Inferior parietal cortex (tissue), 1 donor: ENCODE measurements around the gene SST.
"Not testable (repeated sequence)": the region's sequence is repeated elsewhere in the genome, so short reads cannot be mapped to it uniquely, and the experiment has no call there.

ENCODE experiments used
- DNase-seq: peaks from one replicate; pipeline ENCODE4 v3.0.0-alpha.2; 2016; ENCODE audit errors: extremely low spot score

SST gene

DNA sequence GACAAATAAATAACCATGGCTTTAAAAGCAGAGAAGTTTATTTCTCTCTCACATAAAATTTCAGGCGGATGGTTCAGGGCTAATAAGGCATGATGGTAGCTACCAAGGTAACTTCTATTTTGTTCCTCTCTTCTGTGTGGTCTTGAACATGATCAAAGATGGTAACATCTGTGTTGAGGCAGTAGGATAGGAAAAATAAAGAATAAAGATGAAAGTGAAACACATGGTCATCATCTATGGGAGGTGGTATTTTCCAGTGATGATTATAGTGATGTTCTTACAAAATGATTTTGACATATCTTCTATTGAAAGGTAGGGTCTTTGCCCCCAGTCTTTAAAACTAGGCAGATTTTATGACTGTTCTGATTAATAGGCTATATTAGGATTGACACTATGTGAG lies 14.2 kb upstream of the SST start:
- DNase-seq, result no peak

DNA sequence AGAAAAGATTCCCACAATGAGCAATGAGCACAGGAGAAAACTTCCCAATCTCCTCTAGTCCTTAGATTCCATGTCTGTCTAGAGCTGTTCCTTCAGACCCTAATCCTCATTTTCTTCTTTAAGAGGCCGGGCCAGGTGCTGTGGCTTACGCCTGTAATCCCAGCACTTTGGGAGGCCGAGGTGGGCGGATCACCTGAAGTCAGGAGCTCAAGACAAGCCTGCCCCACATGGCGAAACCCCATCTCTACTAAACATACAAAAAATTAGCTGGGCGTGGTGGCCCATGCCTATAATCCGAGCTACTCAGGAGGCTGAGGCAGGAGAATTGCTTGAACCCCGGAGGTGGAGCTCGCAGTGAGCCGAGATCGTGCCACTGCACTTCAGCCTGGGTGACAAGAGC lies 11.6 kb upstream of the SST start:
- DNase-seq, result not testable (repeated sequence)

DNA sequence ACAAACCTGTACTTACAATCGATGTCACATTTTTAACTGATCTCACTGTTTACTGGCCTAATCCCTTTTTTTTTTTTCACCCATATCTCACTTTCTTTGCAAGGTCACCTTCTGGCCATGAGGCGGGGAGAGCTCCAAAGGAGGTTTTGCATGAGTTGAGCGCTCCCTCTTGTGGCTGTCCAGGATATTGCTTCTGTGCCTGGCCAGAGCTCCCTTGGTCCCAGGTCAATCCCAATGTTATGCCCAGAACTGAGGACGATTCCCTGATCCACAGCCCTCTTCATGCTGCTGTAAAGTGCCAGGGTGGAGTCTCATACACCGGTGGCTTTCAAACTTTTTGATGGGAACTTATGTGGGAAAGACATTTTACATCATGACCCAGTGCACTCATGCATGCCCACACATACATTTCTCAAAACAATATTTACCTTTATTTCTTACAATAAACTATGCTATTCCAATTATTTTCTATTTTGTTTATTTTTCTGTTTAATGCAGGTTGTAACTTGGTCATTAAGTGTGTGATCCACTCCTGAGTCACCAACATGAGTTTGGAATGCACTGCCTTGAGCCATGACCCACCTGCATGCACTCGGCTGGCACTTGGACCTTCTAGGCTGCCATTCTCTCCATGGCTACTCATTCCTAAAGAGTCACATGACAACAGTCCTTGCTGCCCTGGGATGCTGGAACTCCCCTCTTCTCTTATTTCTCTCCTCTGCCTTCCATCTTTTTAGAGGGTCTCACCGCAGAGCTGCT lies 9.6 kb upstream of the SST start:
- peak; percentile 88 for DNase-seq

DNA sequence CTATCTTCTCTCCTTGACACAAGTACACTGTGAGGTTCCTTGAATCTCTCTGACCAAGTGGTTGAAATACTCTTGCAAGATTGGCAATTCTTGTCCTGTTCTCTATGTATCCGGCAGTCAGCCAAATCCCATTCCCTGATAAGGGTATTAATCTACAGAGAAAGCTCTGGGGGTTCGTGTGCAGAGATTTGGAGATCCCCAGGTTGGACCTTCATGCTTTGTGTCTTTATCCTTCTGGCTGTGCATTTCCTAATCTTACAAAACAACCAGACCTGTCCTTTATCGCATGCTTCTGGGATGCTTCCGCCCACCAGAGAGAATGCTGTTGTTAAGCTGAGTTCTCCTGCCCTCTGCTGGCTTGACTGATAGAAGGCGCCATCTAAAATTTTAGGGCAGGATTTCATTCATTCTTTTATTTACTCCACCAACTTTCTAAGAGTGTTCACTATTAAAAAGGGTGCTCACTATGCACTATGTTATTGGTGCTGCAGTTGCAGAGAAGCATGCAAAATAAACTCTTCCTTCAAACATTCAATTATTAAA lies 8.6 kb upstream of the SST start:
- peak; percentile 70 for DNase-seq

DNA sequence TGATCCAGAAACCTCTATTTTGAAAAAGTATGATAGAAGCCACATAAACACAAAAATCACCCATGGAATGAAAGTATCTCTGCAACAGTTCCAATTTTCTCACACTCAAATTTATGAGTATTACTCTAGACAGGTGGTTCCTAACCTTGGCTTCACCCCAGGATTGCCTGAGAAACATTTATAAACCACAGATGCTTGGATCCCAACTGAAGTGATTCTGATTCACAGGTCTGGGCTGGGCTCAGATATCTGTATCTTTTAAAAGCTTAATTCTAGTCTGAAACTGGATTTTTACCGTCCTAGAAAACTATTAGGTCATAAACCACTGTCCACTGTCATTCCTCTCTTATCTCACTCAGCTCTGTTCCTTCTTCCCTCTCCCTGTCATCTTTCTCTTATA lies 7.4 kb upstream of the SST start:
- DNase-seq, result no peak

DNA sequence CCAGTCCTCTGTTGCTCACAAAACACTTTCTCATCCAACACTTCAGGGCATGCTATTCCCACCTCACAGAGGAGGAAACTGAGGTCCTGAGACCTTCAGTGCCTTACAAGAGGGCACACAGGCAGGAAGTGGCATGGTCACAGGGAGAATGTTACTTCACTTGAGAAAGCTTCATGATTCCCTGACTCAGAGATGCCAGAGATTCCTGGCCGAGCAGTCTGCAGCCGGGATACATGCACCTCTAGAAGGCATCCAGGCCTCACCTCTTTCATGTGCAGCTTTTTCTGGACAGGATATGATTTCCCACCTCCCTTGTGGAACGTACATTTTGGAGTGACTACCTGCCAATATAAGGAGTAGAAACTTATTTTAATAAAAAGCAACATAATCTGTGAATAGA lies 2.8 kb upstream of the SST start:
- DNase-seq, result no peak

DNA sequence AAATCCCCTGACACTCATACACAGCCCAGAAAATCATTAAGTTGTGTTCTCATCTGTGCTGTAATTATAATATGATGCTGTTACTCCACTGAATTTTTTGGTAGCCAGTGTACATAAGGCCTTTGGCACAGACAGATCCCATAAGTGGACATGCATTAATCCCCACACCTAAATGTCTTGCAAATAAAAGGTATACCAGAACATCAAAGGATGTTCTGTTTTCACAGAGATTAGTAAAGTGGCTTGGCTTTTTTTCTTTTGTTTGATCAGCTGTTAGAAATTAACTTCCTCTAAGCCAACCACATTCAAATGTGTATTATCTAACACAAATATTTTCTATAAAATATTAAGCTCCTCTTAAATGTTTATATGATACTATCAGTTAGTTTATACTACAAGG lies 2.7 kb downstream of the SST start:
- DNase-seq, result no peak

DNA sequence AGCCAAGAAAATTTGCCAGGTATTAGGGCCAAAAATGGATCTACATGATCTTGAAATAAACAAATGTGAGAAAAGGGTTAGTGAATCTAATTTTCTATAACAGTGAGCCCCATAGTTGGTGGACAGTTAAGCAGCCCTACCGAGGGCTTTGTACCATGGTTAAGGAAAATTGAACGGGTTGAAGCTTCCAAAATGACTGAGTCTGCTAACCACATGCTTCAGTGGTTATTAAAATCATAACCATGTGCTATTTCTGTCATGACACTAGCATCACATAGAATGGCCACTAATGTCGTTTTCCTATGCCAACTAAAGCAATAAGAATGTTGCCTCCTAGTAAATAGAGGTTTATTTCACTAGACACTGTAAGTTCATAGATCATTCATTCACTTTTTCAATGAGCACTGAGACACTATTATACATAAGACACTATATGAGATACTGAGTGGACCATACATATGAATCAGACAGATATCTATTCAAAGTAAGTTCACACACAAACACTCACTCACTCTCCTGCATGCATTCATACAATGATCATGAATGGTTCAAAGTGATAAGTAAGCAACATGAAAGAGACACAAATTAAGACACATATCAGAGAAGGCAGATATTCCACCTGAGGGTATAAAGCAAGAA lies 4.3 kb downstream of the SST start:
- no peak for DNase-seq

DNA sequence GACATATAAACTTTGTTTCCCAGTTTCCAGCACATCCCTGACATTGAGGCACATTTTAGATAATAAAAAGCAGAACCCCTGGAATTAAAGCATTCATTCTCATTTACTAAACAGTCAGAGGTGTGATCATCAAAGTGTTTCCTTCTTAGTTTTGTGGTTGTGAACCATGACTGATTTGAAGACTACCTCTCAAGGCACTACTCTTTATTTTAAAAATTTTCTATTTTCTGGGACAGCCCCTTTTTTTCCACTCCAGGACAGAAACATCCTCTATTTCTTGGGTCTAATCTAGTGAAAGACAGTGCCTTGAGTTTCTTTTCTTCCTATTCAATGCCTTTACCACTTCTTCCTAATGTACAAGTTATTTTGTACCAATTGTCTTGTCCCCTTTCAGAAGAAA lies 5.2 kb downstream of the SST start:
- DNase-seq, result no peak

DNA sequence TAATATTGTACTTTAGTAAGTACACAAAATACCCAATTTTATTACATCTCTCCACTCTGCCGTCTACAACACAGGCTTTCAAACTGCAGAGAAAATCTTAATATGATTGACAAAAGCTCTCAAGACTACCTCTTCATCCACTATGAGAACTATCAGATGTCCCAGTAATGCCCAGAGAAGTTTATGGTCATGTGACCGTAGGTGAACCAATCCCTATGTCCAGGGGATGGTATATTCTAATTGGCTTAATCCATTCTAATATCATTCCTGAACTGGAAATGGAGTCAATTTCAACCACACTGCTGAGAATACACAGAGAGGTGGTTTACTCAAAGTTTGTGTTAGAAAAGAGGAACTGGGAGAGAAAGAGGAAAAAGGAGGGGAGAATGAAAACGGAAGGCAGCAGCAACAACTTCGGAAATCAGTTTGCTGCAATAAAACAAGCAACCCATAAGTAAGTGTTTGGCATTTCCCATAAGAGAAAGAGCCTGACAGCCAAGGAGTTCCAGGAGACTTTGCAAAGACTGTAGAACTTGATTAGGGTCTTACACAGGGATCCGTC lies 7.3 kb downstream of the SST start:
- DNase-seq, result no peak

DNA sequence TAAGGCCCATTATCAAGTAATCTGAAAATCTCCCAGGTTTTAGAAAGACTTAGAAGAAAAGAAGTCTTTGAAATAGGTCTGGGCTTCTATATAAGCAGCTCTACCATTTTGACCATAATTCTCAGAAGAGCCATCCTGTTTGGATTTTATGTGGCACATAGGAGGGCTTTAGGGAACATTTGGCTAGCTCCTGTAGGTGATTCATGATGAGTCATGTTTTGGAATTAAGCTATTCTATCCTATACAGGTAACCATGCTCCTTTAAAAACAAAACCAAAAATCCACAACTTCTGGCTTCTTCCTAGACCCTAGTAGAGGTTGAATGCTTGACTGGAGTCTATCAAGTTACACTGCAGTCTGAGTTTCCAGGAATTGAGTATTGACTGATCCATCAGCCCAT lies 8.9 kb downstream of the SST start:
- no peak for DNase-seq

DNA sequence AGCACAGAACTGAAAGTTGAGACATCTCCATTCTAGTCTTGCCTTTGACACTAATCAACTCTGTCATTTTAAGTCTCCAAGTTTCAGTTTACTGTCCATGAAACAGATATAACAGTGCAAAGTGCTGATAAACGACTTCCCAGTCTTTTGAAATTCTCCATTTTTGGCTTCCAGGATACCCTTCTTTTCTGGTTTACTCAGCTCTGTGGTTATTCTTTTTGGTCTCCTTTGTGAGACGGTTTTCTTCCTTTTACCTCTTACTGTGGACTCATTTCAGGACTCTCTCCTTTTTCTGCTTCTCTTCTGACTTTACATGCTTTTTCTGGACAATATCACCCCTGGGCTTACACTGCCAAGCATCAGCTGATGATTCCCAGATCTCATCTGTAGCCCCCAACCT lies 18.9 kb downstream of the SST start:
- no peak for DNase-seq

DNA sequence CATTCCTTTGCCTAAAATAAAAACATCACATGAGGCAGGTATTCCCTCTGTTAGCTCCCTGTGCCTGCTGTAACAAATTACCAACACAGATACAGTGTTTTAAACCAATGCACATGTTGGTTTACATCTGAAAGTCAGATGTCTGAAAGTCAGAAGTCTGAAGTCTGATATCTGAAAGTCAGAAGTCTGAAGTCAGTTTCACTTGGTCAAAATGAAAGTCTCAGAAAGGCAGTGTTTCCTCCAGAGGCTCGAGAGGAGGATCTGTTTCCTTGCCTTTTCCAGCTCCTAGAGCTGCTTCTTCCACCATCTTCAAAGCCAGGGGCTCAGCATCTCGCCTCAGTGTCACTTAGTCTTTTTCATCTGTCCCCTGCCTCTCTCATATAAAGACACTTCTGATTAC lies 22.0 kb downstream of the SST start:
- no peak for DNase-seq

DNA sequence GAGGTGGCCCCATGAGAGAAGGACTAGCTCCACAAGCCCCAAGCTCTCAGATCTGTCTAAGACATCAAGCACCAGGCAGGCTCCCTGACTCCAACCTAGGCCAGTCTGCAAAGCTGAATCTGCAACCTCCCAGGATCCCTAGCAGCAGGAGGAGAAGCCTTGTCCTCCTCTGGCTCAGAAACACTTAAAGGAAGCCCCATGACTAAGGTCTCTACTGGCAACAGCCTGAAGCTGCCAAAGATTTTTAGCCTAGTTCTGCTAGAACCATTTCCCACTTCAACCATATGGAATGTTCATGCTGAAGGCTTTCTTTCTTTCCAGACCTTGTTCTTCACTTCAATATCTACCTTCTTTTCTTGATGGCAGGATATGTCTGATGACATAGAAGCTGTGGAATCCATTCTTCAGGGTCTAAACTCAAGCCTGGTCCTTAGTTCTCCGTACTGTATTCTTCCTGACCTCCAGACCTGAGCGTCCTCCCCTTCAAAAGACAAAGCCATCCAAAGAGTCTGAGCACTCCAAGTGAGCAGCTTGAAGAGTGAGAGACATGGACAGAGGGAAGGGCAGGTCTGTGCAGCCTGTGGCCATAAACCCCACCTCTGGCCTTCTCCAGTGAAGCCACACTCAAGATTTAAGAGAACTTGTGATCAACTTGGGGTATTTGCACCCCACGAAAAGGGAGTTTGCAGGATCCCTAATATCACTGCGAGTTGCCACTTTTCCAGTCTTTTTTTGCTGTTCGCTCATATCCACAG lies 23.1 kb downstream of the SST start:
- DNase-seq, result no peak

DNA sequence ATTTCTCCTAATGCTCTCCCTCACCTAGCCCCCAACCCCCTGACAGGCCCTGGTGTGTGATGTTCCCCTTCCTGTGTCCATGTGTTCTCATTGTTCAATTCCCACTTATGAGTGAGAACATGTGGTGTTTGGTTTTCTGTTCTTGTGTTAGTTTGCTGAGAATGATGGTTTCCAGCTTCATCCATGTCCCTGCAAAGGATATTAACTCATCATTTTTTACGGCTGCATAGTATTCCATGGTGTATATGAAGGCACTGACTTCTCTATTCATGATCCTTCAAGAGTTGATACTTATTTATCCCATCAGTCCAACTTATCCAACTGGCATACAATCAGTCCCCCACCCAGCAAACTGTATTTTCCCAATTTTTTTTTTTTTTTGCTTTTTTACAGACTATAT lies 24.8 kb downstream of the SST start:
- DNase-seq, result not testable (repeated sequence)

DNA sequence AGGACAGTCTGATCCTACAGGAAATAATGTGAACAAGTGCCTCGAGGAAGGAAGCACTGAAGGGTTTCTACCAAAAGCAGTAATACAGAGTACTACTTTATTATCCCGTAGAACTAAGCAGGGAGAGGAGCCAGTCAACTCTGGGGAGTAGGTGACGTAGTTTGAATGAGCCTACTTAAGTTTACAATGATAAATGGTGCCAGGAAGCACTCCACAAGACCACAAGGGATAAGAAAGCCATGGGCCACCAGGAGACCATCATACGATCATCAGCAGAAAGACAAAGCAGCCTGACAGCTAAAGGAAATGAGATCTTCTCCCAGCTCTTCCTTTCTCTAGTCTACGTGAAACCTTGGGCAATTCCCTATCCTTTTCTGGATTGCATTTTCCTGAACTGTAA lies 27.3 kb downstream of the SST start:
- no peak for DNase-seq

DNA sequence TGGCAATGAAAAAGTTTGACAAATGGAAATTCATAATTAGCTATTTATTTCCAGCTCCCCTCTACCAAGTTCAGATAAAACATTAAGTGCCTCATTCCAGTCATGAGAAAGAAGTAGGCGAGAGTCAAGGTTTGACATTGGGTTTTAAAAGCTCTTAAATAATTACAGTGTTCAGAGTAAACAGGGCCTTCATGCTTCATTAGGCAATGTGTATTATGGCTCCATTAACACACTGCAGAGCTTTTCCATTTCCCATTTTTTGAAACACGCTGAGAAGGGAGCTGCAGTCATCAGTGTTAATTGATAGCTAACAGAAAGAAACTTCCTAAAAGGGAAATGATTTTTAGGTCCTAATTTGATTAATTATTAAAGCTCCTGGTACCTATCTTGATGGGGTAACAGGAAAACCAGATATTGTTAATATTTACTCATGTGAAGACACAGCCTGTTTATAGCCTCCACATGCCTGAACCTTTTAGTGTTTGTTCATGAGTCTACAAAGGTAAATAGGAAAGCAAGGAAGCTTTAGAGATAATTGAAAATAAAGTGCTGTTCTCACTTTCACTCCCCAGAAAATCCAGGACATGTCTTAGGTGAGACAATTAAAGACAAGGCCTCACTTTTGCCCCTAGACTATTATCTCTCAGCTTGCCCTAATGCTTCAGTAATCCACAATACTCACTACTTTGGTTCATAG lies 28.7 kb downstream of the SST start:
- DNase-seq, result no peak

DNA sequence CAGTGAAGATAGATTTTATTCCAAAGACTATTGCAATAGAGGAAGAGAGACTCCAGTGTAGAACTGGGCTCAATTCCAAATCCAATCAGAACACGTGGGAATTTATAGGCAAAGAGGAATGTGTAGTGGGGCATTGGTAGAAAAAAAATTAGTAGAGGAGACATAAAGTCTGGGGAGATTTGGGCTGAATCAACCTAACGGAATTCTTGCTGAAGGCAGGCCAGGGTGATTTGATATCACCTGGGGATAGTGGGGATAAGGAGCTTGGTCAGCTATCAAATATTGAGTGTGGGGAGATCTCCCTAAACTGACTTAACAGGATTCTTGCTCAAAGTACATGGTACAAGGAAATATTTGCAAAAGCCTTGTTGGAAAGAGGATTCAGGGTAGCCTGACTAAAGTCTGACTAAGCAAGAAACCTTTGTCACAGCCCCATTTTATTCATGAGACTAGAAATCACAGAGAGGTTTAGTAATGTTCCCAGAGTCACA lies 29.6 kb downstream of the SST start:
- no peak for DNase-seq

DNA sequence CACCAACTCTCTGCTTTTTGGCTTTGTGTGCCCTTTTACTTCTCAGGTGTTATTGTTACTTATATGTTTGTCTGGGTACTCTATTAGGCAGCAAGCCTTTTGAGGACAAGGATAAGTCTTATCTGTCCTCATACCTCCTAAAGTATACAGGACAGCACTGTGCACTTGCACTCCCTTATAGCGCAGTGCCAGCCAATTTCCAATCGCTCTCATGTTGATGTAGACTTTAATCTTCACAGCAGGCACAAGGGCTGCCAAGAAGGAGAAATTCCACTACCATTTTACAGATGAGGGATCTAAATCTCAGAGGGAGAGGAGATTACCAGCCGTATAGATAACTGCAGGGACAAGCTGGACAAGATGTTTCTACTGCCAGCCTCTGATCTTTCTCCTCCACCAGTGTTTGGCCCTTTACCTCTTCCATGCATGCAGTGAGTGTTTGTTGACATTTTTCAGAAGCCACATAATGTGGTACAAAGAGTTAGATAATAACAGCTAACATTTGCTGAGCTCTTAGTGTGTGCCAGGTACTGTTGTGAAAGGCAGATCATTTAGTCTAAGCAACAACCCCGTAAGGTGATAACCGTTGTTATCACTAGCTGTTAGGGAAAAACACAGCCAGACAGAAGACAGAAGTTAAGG lies 30.1 kb downstream of the SST start:
- DNase-seq, result no peak

DNA sequence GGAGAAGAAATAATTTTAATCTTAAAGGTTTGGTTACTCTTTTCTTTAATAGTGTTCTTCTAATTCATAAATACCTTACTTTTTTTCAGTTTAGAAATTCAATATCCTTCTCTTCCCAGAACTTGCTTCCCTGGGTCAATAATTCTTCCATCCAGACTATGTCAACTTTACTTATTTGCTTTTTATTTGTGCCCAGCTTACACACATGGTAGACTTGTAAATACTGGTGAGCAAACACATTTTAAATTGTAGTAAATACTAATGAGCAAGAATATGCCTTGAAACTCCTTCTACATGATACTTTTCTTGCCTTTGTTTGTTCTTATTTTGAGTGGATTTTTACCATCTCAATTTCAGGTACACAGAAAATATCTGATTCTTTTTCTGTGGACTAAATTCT lies 33.7 kb downstream of the SST start:
- DNase-seq, result no peak

DNA sequence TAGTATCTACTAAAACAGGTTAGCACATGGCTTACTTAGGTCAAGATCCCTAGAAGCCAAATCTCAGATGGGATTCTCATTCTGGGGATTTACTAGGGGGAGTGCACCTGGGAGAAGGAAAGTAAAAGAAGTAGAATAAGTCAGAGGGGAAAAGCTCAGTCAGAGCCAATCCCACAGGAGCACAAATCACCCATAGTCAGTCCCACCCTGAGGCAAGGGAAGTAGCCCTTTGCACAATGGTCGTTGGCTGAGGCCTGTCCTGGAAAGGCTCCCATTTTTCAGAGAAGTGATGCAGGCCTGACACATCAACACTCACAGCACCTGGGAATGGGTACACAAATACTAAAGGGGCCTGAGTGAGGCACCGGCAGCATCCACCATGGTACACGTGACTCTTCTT lies 39.8 kb downstream of the SST start:
- DNase-seq, result no peak
